ENCODE results near the gene AMY1A.
"Not testable (repeated sequence)": the region's sequence is repeated elsewhere in the genome, so short reads cannot be mapped to it uniquely, and the experiment has no call there.

The AMY1A gene

GRCh38 chr1:103655460-103655859 is at the start of gene AMY1A:
AMY1A (plus strand) TSS chr1:103655760; CDS start chr1:103656331, 571 bp downstream.
- not testable (repeated sequence) for DNase-seq

DNA sequence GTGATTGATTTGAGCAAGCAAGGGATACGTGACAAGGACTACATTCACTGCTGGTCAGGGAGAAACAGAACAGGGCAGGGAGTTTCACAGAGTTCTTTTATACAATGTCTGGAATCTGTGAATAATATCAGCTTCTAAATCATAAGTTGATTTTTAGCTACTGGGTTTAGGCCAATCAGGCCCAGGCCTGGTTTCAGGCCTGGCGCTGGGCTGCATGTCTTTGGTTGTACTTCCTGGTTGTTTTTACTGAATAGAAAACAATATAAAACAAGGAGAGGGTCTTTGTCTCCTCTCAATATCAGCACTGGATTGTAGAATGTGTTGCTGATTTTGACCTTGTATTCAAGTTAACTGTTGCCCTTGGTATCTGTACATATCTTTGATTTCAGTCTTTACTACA is 39.2 kb upstream of the AMY1A start:
- no peak for DNase-seq

GRCh38 chr1:103616994-103617477 is 38.5 kb upstream of the AMY1A start, which contains the start of gene AMY2A:
AMY2A (plus strand) TSS chr1:103617427; CDS start chr1:103617441, 14 bp downstream.
- not testable (repeated sequence) for DNase-seq

- not testable (repeated sequence) for DNase-seq
These were observed 28.1 kb upstream of the AMY1A start for GRCh38 chr1:103627436-103627835.

DNA sequence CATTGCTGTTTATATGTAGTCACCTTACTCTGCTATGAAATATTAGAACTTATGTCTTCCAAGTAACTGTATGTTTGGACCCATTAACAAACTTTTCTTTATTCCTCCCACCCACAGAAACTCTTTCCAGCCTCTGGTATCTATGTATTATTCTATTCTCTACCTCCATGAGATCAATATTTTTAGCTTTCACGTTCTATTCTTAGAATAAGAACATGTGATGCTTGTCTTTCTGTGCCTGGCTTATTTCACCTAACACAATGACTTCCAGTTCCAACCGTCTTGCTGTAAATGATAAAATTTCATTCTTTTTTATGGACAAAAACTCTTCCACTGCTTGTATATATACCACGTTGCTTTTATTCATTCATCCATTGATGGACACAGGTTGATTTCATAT is 14.4 kb upstream of the AMY1A start:
- not testable (repeated sequence) for DNase-seq

GRCh38 chr1:103643908-103644307 is 11.7 kb upstream of the AMY1A start:
- DNase-seq = not testable (repeated sequence)

DNA sequence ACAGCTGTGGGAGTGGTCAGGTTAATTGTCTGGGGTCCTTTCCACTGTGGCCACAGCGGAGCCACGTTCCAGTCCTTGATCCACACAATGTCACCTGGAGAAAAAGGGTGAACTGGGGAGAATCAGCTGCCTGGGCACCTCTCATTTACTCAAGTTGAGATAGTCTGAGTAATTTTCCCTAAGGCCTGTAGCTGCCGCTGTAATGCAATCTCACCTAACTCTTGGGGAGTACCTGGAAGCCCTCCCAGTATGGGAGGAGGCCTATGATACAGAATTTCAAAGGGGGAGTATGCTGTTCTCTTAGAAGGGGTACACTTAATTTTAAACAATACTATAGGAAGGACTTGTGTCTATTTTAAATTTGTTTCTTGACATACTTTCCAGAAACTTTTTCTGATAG is 5.3 kb upstream of the AMY1A start:
- not testable (repeated sequence) for DNase-seq

GRCh38 chr1:103650889-103651288 is 4.7 kb upstream of the AMY1A start:
- DNase-seq = not testable (repeated sequence)

DNA sequence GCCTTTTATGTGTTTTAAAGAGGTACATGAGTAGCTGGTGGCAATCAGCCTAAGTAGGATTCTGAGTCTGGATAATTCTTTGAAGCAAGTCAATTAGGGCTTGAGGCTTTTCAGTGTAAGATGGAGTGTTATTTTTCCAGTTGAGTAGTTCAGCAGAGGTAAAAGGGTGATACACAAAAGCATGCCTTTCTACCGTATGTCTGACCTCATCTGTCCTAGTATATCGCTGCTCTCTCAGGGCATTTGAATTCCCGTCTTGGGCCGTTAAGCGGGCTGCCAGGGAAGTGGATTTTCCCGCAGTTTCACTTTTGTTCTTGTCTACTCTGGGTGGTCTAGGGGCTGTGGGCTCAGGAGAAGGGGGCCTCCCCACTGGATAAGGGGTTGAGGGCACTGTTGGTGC is 1.4 kb upstream of the AMY1A start:
- not testable (repeated sequence) for DNase-seq

- not testable (repeated sequence) for DNase-seq
These were observed 20.8 kb downstream of the AMY1A start for GRCh38 chr1:103676335-103676734.

GRCh38 chr1:103696110-103696509 is 40.5 kb downstream of the AMY1A start, which contains the start of gene AMY1B:
AMY1B (minus strand) TSS chr1:103696210; CDS start chr1:103695639, 571 bp downstream.
- not testable (repeated sequence) for DNase-seq

GRCh38 chr1:103697430-103697829 is 41.9 kb downstream of the AMY1A start:
- not testable (repeated sequence) for DNase-seq

GRCh38 chr1:103700669-103701068 is 45.1 kb downstream of the AMY1A start:
- not testable (repeated sequence) for DNase-seq

DNA sequence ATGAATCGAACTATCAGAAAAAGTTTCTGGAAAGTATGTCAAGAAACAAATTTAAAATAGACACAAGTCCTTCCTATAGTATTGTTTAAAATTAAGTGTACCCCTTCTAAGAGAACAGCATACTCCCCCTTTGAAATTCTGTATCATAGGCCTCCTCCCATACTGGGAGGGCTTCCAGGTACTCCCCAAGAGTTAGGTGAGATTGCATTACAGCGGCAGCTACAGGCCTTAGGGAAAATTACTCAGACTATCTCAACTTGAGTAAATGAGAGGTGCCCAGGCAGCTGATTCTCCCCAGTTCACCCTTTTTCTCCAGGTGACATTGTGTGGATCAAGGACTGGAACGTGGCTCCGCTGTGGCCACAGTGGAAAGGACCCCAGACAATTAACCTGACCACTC is 45.7 kb downstream of the AMY1A start:
- not testable (repeated sequence) for DNase-seq

- DNase-seq = not testable (repeated sequence)
These were observed 52.1 kb downstream of the AMY1A start for GRCh38 chr1:103707670-103708069.

GRCh38 chr1:103710381-103710780 is 54.8 kb downstream of the AMY1A start:
- not testable (repeated sequence) for DNase-seq
